ENCODE results near the gene KCNQ5. TPM values are rescaled to one million over a fixed set of nuclear protein-coding genes. Genes with fewer than 3 reads are reported as not detected.

Gene KCNQ5
- total RNA-seq, 1 experiment from 2014 or later: 17.8 TPM

DNA sequence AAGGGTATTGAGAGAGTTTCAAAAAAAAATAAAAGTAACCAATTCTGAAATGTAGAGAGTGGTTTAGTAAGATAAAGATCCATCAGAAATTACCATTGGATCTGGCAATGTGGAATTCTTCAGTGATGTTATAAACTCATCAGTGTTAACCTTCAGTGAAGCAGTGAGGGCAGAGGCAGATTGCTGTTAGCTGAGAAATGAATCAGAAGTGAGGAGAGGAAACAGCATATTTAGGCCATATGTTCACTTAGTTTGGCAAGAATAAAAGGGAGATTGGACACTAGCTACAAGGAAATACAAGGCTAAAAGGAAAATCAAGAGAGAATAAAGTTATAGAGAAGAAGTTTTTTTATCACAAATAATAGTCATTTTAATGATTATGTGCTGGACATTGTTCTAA lies 9.6 kb downstream of the KCNQ5 start:
- H3K4me1 ChIP-seq (ENCODE audit: insufficient read depth, low read length, poor library complexity, severe bottlenecking): peaks cover 7% of the 10 kb centered on the region
- H3K4me3 ChIP-seq (ENCODE audit: low read depth, low read length, poor library complexity, severe bottlenecking): no peak overlapping the region
- no peaks in the 10 kb centered on the region for H3K27me3 ChIP-seq (replicated peaks; ENCODE audit: insufficient read depth, low read depth, low read length, poor library complexity)
- DNase-seq (ENCODE audit: low spot score): no peak
- TF ChIP-seq, protein P1, sequence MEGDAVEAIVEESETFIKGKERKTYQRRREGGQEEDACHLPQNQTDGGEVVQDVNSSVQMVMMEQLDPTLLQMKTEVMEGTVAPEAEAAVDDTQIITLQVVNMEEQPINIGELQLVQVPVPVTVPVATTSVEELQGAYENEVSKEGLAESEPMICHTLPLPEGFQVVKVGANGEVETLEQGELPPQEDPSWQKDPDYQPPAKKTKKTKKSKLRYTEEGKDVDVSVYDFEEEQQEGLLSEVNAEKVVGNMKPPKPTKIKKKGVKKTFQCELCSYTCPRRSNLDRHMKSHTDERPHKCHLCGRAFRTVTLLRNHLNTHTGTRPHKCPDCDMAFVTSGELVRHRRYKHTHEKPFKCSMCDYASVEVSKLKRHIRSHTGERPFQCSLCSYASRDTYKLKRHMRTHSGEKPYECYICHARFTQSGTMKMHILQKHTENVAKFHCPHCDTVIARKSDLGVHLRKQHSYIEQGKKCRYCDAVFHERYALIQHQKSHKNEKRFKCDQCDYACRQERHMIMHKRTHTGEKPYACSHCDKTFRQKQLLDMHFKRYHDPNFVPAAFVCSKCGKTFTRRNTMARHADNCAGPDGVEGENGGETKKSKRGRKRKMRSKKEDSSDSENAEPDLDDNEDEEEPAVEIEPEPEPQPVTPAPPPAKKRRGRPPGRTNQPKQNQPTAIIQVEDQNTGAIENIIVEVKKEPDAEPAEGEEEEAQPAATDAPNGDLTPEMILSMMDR (conservative IDR thresholded peaks at IDR 0.05; ENCODE audit: low read depth, low read length): no peak
- no peak for TF ChIP-seq EZH2 (IDR thresholded peaks at IDR 0.05; ENCODE audit: borderline replicate concordance, low read depth, low read length, poor library complexity, severe bottlenecking)
- no peaks in the 10 kb centered on the region for H3K9me3 ChIP-seq (ENCODE audit: low read depth, low read length, poor library complexity, severe bottlenecking)
- no TSS peak for BruUV-seq (replicated peaks)
- CTCF ChIA-PET: no interaction called here
- H3K27ac ChIP-seq (ENCODE audit: low read depth, low read length, poor library complexity, severe bottlenecking): no peak overlapping the region
- intact Hi-C loops (cut with micrococcal nuclease; ENCODE audit: unreplicated experiment): no loop called here
- H3K36me3 ChIP-seq (ENCODE audit: insufficient read depth, low read length, poor library complexity, severe bottlenecking): no peaks in the 10 kb centered on the region
- POLR2A ChIA-PET (ENCODE audit: low non-redundant PET): interaction anchor here (0.7 kb wide), 1 partner anchor 1894 kb away, joined by 8 read pairs; no protein-coding TSS in a partner anchor

DNA sequence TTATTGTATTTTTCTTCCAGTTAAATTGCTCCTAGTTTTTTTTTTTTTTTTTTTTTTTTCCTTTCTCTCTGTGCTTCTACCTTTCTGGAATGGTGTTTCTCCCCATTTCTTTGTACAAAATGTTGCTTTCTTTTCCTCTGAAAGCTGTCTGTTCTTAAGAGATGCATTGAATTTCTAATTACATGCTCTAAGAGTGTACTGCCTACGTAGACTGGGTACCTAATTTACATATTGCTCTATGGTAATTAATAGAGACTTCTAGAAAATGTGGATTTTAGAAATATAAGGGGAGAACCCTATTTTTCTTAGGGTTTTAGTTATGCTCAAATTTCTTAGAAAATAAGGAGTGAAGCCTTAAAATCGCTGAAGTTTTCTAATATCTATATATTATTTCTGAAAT lies 13.8 kb downstream of the KCNQ5 start:
- intact Hi-C loops (cut with micrococcal nuclease; ENCODE audit: unreplicated experiment): no loop called here
- DNase-seq (ENCODE audit: low spot score): no peak
- Histone ChIP-seq H3K4me1 (ENCODE audit: insufficient read depth, low read length, poor library complexity, severe bottlenecking) (peaks cover 42% of the 10 kb centered on the region), H3K36me3 (ENCODE audit: insufficient read depth, low read length, poor library complexity, severe bottlenecking) (no peaks in the 10 kb centered on the region), H3K27me3 (replicated peaks; ENCODE audit: insufficient read depth, low read depth, low read length, poor library complexity) (no peaks in the 10 kb centered on the region), H3K9me3 (ENCODE audit: low read depth, low read length, poor library complexity, severe bottlenecking) (no peaks in the 10 kb centered on the region), H3K27ac (ENCODE audit: low read depth, low read length, poor library complexity, severe bottlenecking) (no peak overlapping the region), H3K4me3 (ENCODE audit: low read depth, low read length, poor library complexity, severe bottlenecking) (no peak overlapping the region)
- TF ChIP-seq, protein P1 (conservative IDR thresholded peaks at IDR 0.05; ENCODE audit: low read depth, low read length): no peak
- TF ChIP-seq EZH2 (IDR thresholded peaks at IDR 0.05; ENCODE audit: borderline replicate concordance, low read depth, low read length, poor library complexity, severe bottlenecking): no peak
- BruUV-seq (replicated peaks): no TSS peak
- ChIA-PET CTCF (no interaction called here), POLR2A (ENCODE audit: low non-redundant PET) (no interaction called here)

- H3K4me1 ChIP-seq (ENCODE audit: insufficient read depth, low read length, poor library complexity, severe bottlenecking): peaks cover 48% of the 10 kb centered on the region
- no peaks in the 10 kb centered on the region for H3K9me3 ChIP-seq (ENCODE audit: low read depth, low read length, poor library complexity, severe bottlenecking)
- no TSS peak for BruUV-seq (replicated peaks)
- ChIA-PET POLR2A (ENCODE audit: low non-redundant PET) (no interaction called here), CTCF (no interaction called here)
- H3K27ac ChIP-seq (ENCODE audit: low read depth, low read length, poor library complexity, severe bottlenecking): no peak overlapping the region
- TF ChIP-seq, protein P1 (conservative IDR thresholded peaks at IDR 0.05; ENCODE audit: low read depth, low read length): no peak
- TF ChIP-seq EZH2 (IDR thresholded peaks at IDR 0.05; ENCODE audit: borderline replicate concordance, low read depth, low read length, poor library complexity, severe bottlenecking): no peak
- no peaks in the 10 kb centered on the region for H3K27me3 ChIP-seq (replicated peaks; ENCODE audit: insufficient read depth, low read depth, low read length, poor library complexity)
- no peak for DNase-seq (ENCODE audit: low spot score)
- no peaks in the 10 kb centered on the region for H3K36me3 ChIP-seq (ENCODE audit: insufficient read depth, low read length, poor library complexity, severe bottlenecking)
- intact Hi-C loops (cut with micrococcal nuclease; ENCODE audit: unreplicated experiment): no loop called here
- no peak overlapping the region for H3K4me3 ChIP-seq (ENCODE audit: low read depth, low read length, poor library complexity, severe bottlenecking)
Observed at GRCh38 chr6:72636215-72636614, 14.4 kb downstream of the KCNQ5 start.
